ENCODE measurements around the gene TMEM43. TPM values are rescaled to one million over a fixed set of nuclear protein-coding genes. Genes with fewer than 3 reads are reported as not detected.

TMEM43 gene
- total RNA-seq, 1 experiment from 2014 or later, result 120 TPM

GRCh38 chr3:14179795-14180194, 54.9 kb downstream of the TMEM43 start:
- TF ChIP-seq CTCF (IDR thresholded peaks at IDR 0.05; ENCODE audit: unreplicated experiment), result no peak
- Mint-ChIP-seq H3K4me1 (ENCODE audit: insufficient read depth, unreplicated experiment) (peaks cover 34% of the 10 kb centered on the region), H3K36me3 (ENCODE audit: insufficient read depth, unreplicated experiment) (peaks cover 58% of the 10 kb centered on the region), H3K27ac (ENCODE audit: low read depth, unreplicated experiment) (peak overlapping the region; percentile 100), H3K4me3 (ENCODE audit: unreplicated experiment) (peak overlapping the region; percentile 85), H3K27me3 (ENCODE audit: insufficient read depth, unreplicated experiment) (no peaks in the 10 kb centered on the region), H3K9me3 (ENCODE audit: unreplicated experiment) (no peaks in the 10 kb centered on the region)
- ChIA-PET CTCF (interaction anchor here (0.8 to 1.7 kb wide), 5 partner anchors 21 to 283 kb away, joined by 3 to 8 read pairs (median 4); no protein-coding TSS in a partner anchor), POLR2A (interaction anchor here (1.7 to 7.5 kb wide), 11 partner anchors 9 to 472 kb away, joined by 11 to 150 read pairs (median 20); partner anchors contain the start of genes CCDC174, CHCHD4 and TMEM43)
- BruUV-seq (replicated peaks), result no TSS peak
- DNase-seq (ENCODE audit: unreplicated experiment), result no peak
- intact Hi-C loops (cut with micrococcal nuclease), result loop anchor here (2.0 to 5.0 kb wide), 2 partner anchors 37 to 283 kb away; no protein-coding TSS in a partner anchor

- intact Hi-C loops (cut with micrococcal nuclease), result no loop called here
- no peak for DNase-seq (ENCODE audit: unreplicated experiment)
- no peak overlapping the region for H3K27ac Mint-ChIP-seq (ENCODE audit: low read depth, unreplicated experiment)
- CTCF ChIA-PET, result no interaction called here
- no peak for TF ChIP-seq CTCF (IDR thresholded peaks at IDR 0.05; ENCODE audit: unreplicated experiment)
- no peaks in the 10 kb centered on the region for H3K9me3 Mint-ChIP-seq (ENCODE audit: unreplicated experiment)
- POLR2A ChIA-PET, result interaction anchor here (1.1 kb wide), 1 partner anchor 18 kb away, joined by 3 read pairs; no protein-coding TSS in a partner anchor
- no TSS peak for BruUV-seq (replicated peaks)
- H3K27me3 Mint-ChIP-seq (ENCODE audit: insufficient read depth, unreplicated experiment), result no peaks in the 10 kb centered on the region
- H3K4me1 Mint-ChIP-seq (ENCODE audit: insufficient read depth, unreplicated experiment), result peaks cover 19% of the 10 kb centered on the region
- H3K4me3 Mint-ChIP-seq (ENCODE audit: unreplicated experiment), result no peak overlapping the region
- peaks cover 72% of the 10 kb centered on the region for H3K36me3 Mint-ChIP-seq (ENCODE audit: insufficient read depth, unreplicated experiment)
Measured at GRCh38 chr3:14181253-14181652, 56.4 kb downstream of the TMEM43 start.

GRCh38 chr3:14183015-14183577, 58.2 kb downstream of the TMEM43 start:
- Mint-ChIP-seq H3K36me3 (ENCODE audit: insufficient read depth, unreplicated experiment) (peaks cover 66% of the 10 kb centered on the region), H3K4me3 (ENCODE audit: unreplicated experiment) (peak overlapping the region; percentile 23), H3K27ac (ENCODE audit: low read depth, unreplicated experiment) (peak overlapping the region; percentile 12), H3K27me3 (ENCODE audit: insufficient read depth, unreplicated experiment) (no peaks in the 10 kb centered on the region), H3K4me1 (ENCODE audit: insufficient read depth, unreplicated experiment) (peaks cover 10% of the 10 kb centered on the region), H3K9me3 (ENCODE audit: unreplicated experiment) (no peaks in the 10 kb centered on the region)
- POLR2A ChIA-PET, result interaction anchor here (0.6 to 1.5 kb wide), 5 partner anchors 14 to 1183 kb away, joined by 3 to 6 read pairs (median 3); partner anchors contain the start of gene TMEM43
- TF ChIP-seq CTCF (IDR thresholded peaks at IDR 0.05; ENCODE audit: unreplicated experiment), result no peak
- intact Hi-C loops (cut with micrococcal nuclease), result no loop called here
- CTCF ChIA-PET, result interaction anchor here (0.6 kb wide), 1 partner anchor 75 kb away, joined by 3 read pairs; no protein-coding TSS in a partner anchor
- DNase-seq (ENCODE audit: unreplicated experiment), result no peak
- no TSS peak for BruUV-seq (replicated peaks)

- intact Hi-C loops (cut with micrococcal nuclease), result no loop called here
- H3K9me3 Mint-ChIP-seq (ENCODE audit: unreplicated experiment), result no peaks in the 10 kb centered on the region
- H3K4me1 Mint-ChIP-seq (ENCODE audit: insufficient read depth, unreplicated experiment), result peaks cover 6% of the 10 kb centered on the region
- H3K27ac Mint-ChIP-seq (ENCODE audit: low read depth, unreplicated experiment), result no peak overlapping the region
- no peaks in the 10 kb centered on the region for H3K27me3 Mint-ChIP-seq (ENCODE audit: insufficient read depth, unreplicated experiment)
- BruUV-seq (replicated peaks), result no TSS peak
- ChIA-PET POLR2A (interaction anchor here (0.7 kb wide), 1 partner anchor 265 kb away, joined by 3 read pairs; no protein-coding TSS in a partner anchor), CTCF (interaction anchor here (0.6 to 1.8 kb wide), 3 partner anchors 16 to 252 kb away, joined by 3 to 6 read pairs (median 3); no protein-coding TSS in a partner anchor)
- no peak for DNase-seq (ENCODE audit: unreplicated experiment)
- H3K36me3 Mint-ChIP-seq (ENCODE audit: insufficient read depth, unreplicated experiment), result peaks cover 80% of the 10 kb centered on the region
- TF ChIP-seq CTCF (IDR thresholded peaks at IDR 0.05; ENCODE audit: unreplicated experiment), result no peak
- H3K4me3 Mint-ChIP-seq (ENCODE audit: unreplicated experiment), result no peak overlapping the region
Measured at GRCh38 chr3:14186854-14187458, 62.1 kb downstream of the TMEM43 start.
